ENCODE results near the gene P3H4. TPM values are rescaled to one million over a fixed set of nuclear protein-coding genes. Genes with fewer than 3 reads are reported as not detected.
"Not testable (repeated sequence)": the region's sequence is repeated elsewhere in the genome, so short reads cannot be mapped to it uniquely, and the experiment has no call there.

P3H4 gene
- total RNA-seq, 1 experiment from 2014 or later = 58.9 TPM

DNA sequence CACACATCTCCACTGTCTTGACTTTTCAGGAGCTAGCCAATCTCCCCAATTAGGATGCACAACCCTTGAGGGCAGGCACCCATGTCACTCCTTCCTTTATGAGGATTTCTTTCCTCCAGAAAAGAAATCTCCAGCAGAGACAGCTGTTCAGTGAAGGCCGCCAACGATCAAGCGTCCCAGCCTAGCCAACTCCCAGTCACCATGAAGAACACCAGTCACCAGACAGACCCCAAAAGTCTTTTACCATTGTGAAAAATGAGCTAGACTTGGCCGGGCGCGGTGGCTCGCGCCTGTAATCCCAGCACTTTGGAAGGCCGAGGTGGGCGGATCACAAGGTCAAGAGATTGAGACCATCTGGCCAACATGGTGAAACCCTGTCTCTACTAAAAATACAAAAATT lies 18.2 kb upstream of the P3H4 start:
- H3K4me3 ChIP-seq (ENCODE audit: low read depth in 2 of 2, low read length in 2 of 2); H3K36me3 ChIP-seq (ENCODE audit: control insufficient read depth, insufficient read depth, low read length); BruUV-seq (replicated peaks); H3K4me1 ChIP-seq (ENCODE audit: control insufficient read depth, insufficient read depth, low read length); in situ Hi-C loops (cut with HindIII; ENCODE audit: low pct_unique_long_range_greater_than_20kb, low sequenced_read_pairs); H3K9me3 ChIP-seq (ENCODE audit: control insufficient read depth, insufficient read depth, low read depth, low read length); intact Hi-C loops (cut with micrococcal nuclease; ENCODE audit: unreplicated experiment); H3K27ac ChIP-seq (ENCODE audit: low read length); H3K27me3 ChIP-seq (ENCODE audit: control insufficient read depth, insufficient read depth, low read length); ATAC-seq; DNase-seq (ENCODE audit: low read depth, low spot score): not testable (repeated sequence)
- ChIA-PET CTCF (interaction anchor here (0.6 kb wide), 1 partner anchor 20 kb away, joined by 11 read pairs; no protein-coding TSS in a partner anchor), POLR2A (interaction anchor here (0.5 to 0.6 kb wide), 2 partner anchors 14 to 1486 kb away, joined by 3 to 20 read pairs; no protein-coding TSS in a partner anchor)

DNA sequence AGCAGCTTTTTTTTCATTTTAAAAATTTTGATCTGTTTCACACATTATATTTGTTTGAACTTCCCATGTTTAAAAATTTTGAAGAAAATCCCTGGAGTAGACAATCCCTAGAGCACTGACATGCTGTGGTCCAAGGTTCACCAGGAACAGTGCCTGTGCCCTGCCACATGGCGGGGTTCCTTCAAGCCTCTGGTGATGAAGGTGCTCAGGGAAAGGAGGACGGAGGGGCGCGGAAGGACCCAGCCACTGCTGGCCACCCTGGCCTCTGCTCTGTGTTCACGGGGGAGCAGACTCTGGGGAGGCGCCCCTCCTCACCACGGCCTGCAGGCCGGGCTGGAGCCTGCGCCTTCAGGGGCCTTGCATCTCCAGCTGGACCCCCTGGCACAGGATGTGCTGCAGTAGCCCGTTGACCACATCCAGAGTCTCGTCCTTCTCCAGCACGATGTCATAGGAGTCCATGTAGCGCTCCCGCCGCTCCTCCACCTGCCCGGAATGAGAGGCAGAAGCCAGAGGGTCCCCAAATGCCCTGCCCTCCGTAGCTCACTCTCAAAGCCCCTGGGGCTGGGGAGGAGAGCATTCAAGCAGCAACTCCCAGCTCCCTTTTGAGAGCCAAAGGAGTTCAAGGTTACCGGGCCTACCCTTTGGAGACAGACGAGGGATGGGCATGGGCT lies 13.6 kb upstream of the P3H4 start:
- H3K27ac ChIP-seq (ENCODE audit: low read length) = no peak overlapping the region
- intact Hi-C loops (cut with micrococcal nuclease; ENCODE audit: unreplicated experiment) = no loop called here
- no peaks in the 10 kb centered on the region for H3K9me3 ChIP-seq (ENCODE audit: control insufficient read depth, insufficient read depth, low read depth, low read length)
- H3K36me3 ChIP-seq (ENCODE audit: control insufficient read depth, insufficient read depth, low read length) = peaks cover 2% of the 10 kb centered on the region; the same call in 1 of the 2 replicates
- DNase-seq (ENCODE audit: low read depth, low spot score) (no peak), ATAC-seq (no peak)
- H3K4me1 ChIP-seq (ENCODE audit: control insufficient read depth, insufficient read depth, low read length) = no peaks in the 10 kb centered on the region; the same call in 1 of the 2 replicates
- H3K4me3 ChIP-seq (ENCODE audit: low read depth in 2 of 2, low read length in 2 of 2) = no peak overlapping the region
- in situ Hi-C loops (cut with HindIII; ENCODE audit: low pct_unique_long_range_greater_than_20kb, low sequenced_read_pairs) = no loop called here
- TF ChIP-seq, protein P1, sequence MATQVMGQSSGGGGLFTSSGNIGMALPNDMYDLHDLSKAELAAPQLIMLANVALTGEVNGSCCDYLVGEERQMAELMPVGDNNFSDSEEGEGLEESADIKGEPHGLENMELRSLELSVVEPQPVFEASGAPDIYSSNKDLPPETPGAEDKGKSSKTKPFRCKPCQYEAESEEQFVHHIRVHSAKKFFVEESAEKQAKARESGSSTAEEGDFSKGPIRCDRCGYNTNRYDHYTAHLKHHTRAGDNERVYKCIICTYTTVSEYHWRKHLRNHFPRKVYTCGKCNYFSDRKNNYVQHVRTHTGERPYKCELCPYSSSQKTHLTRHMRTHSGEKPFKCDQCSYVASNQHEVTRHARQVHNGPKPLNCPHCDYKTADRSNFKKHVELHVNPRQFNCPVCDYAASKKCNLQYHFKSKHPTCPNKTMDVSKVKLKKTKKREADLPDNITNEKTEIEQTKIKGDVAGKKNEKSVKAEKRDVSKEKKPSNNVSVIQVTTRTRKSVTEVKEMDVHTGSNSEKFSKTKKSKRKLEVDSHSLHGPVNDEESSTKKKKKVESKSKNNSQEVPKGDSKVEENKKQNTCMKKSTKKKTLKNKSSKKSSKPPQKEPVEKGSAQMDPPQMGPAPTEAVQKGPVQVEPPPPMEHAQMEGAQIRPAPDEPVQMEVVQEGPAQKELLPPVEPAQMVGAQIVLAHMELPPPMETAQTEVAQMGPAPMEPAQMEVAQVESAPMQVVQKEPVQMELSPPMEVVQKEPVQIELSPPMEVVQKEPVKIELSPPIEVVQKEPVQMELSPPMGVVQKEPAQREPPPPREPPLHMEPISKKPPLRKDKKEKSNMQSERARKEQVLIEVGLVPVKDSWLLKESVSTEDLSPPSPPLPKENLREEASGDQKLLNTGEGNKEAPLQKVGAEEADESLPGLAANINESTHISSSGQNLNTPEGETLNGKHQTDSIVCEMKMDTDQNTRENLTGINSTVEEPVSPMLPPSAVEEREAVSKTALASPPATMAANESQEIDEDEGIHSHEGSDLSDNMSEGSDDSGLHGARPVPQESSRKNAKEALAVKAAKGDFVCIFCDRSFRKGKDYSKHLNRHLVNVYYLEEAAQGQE (IDR thresholded peaks at IDR 0.05; ENCODE audit: insufficient read depth in 1 of 2, low read depth in 2 of 2, low read length in 1 of 2) = no peak
- TF ChIP-seq SIN3A (IDR thresholded peaks at IDR 0.05; ENCODE audit: borderline replicate concordance, insufficient read depth, low read depth, low read length) (no peak), TCF7L2 (IDR thresholded peaks at IDR 0.05; ENCODE audit: low read depth, low read length) (no peak), POLR2AphosphoS5 (IDR thresholded peaks at IDR 0.05; ENCODE audit: low read depth, low read length) (no peak)
- TF ChIP-seq, protein P2, sequence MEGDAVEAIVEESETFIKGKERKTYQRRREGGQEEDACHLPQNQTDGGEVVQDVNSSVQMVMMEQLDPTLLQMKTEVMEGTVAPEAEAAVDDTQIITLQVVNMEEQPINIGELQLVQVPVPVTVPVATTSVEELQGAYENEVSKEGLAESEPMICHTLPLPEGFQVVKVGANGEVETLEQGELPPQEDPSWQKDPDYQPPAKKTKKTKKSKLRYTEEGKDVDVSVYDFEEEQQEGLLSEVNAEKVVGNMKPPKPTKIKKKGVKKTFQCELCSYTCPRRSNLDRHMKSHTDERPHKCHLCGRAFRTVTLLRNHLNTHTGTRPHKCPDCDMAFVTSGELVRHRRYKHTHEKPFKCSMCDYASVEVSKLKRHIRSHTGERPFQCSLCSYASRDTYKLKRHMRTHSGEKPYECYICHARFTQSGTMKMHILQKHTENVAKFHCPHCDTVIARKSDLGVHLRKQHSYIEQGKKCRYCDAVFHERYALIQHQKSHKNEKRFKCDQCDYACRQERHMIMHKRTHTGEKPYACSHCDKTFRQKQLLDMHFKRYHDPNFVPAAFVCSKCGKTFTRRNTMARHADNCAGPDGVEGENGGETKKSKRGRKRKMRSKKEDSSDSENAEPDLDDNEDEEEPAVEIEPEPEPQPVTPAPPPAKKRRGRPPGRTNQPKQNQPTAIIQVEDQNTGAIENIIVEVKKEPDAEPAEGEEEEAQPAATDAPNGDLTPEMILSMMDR (IDR thresholded peaks at IDR 0.05) = no peak
- ChIA-PET CTCF (no interaction called here), POLR2A (interaction anchor here (0.5 kb wide), 1 partner anchor 110 kb away, joined by 3 read pairs; no protein-coding TSS in a partner anchor)
- no peaks in the 10 kb centered on the region for H3K27me3 ChIP-seq (ENCODE audit: control insufficient read depth, insufficient read depth, low read length)
- BruUV-seq (replicated peaks) = no TSS peak

DNA sequence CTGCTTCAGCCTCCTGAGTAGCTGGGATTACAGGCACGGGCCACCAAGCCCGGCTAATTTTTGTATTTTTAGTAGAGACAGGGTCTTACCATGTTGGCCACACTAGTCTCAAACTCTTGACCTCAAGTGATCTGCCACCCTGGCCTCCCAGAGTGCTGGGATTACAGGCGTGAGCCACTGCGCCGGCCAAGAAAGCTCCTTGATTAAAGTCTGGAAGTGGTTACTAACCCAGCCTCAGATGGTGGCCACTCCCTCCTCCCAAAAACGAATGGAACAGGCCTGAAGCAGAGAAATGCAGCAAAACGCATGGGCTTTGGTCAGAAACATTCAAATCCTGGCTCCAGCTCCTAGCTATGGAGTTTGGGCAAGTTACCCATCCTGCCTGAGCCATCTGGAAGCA lies 12.3 kb upstream of the P3H4 start:
- intact Hi-C loops (cut with micrococcal nuclease; ENCODE audit: unreplicated experiment) = no loop called here
- no TSS peak for BruUV-seq (replicated peaks)
- no peaks in the 10 kb centered on the region for H3K36me3 ChIP-seq (ENCODE audit: control insufficient read depth, insufficient read depth, low read length)
- H3K9me3 ChIP-seq (ENCODE audit: control insufficient read depth, insufficient read depth, low read depth, low read length) = no peaks in the 10 kb centered on the region
- no peaks in the 10 kb centered on the region for H3K27me3 ChIP-seq (ENCODE audit: control insufficient read depth, insufficient read depth, low read length)
- CTCF ChIA-PET = interaction anchor here (0.6 kb wide), 1 partner anchor 51 kb away, joined by 3 read pairs; no protein-coding TSS in a partner anchor
- in situ Hi-C loops (cut with HindIII; ENCODE audit: low pct_unique_long_range_greater_than_20kb, low sequenced_read_pairs) = no loop called here
- TF ChIP-seq SIN3A (IDR thresholded peaks at IDR 0.05; ENCODE audit: borderline replicate concordance, insufficient read depth, low read depth, low read length) = no peak
- TF ChIP-seq, protein P1 (IDR thresholded peaks at IDR 0.05; ENCODE audit: insufficient read depth in 1 of 2, low read depth in 2 of 2, low read length in 1 of 2) = no peak
- no peak for TF ChIP-seq TCF7L2 (IDR thresholded peaks at IDR 0.05; ENCODE audit: low read depth, low read length)
- TF ChIP-seq, protein P2 (IDR thresholded peaks at IDR 0.05) = no peak
- no peak for TF ChIP-seq POLR2AphosphoS5 (IDR thresholded peaks at IDR 0.05; ENCODE audit: low read depth, low read length)
- ATAC-seq (no peak), DNase-seq (ENCODE audit: low read depth, low spot score) (no peak)
- H3K27ac ChIP-seq (ENCODE audit: low read length) = no peak overlapping the region
- H3K4me1 ChIP-seq (ENCODE audit: control insufficient read depth, insufficient read depth, low read length) = no peaks in the 10 kb centered on the region; the same call in 1 of the 2 replicates
- POLR2A ChIA-PET = interaction anchor here (0.6 to 0.7 kb wide), 3 partner anchors 12 to 205 kb away, joined by 3 to 7 read pairs (median 7); partner anchors contain the start of gene FKBP10
- H3K4me3 ChIP-seq (ENCODE audit: low read depth in 2 of 2, low read length in 2 of 2) = no peak overlapping the region
